IPS-15b (cell line): Measurements from ENCODE around the gene PLPPR1.
"Not testable (repeated sequence)": the region's sequence is repeated elsewhere in the genome, so short reads cannot be mapped to it uniquely, and the experiment has no call there.

Experiments used
- H3K27me3 ChIP-seq: one replicate; pipeline ENCODE4 v1.6.1; 2013; ENCODE audit warnings: low read length; ENCODE audit not compliant: control insufficient read depth, insufficient read depth
- H3K36me3 ChIP-seq: one replicate; pipeline ENCODE4 v1.6.1; 2013; ENCODE audit warnings: low read length; ENCODE audit not compliant: control insufficient read depth, insufficient read depth
- H3K4me1 ChIP-seq: one replicate; pipeline ENCODE4 v1.6.1; 2013; ENCODE audit warnings: mild to moderate bottlenecking, low read length; ENCODE audit not compliant: control insufficient read depth, insufficient read depth
- H3K4me3 ChIP-seq: one replicate; pipeline ENCODE4 v1.5.1; 2013; ENCODE audit warnings: low read depth, low read length
- H3K9ac ChIP-seq: one replicate; pipeline ENCODE4 v1.6.1; 2013; ENCODE audit warnings: low read depth, mild to moderate bottlenecking, low read length
- H3K9me3 ChIP-seq: one replicate; pipeline ENCODE4 v1.6.1; 2013; ENCODE audit warnings: mild to moderate bottlenecking, low read length; ENCODE audit not compliant: control insufficient read depth, insufficient read depth

PLPPR1 gene

GRCh38 chr9:101027236-101027635 is 1.3 kb upstream of the PLPPR1 start:
- Histone ChIP-seq H3K9me3 (no peaks in the 10 kb centered on the region), H3K36me3 (no peaks in the 10 kb centered on the region), H3K4me1 (peaks cover 13% of the 10 kb centered on the region), H3K27me3 (peaks cover 56% of the 10 kb centered on the region), H3K4me3 (no peak overlapping the region), H3K9ac (no peak overlapping the region)

GRCh38 chr9:101027733-101028345 is 688 bp upstream of the PLPPR1 start:
- H3K4me1 ChIP-seq = peaks cover 13% of the 10 kb centered on the region
- peak overlapping the region; percentile 90 for H3K4me3 ChIP-seq
- no peaks in the 10 kb centered on the region for H3K9me3 ChIP-seq
- H3K36me3 ChIP-seq = no peaks in the 10 kb centered on the region
- no peak overlapping the region for H3K9ac ChIP-seq
- peaks cover 60% of the 10 kb centered on the region for H3K27me3 ChIP-seq

GRCh38 chr9:101029315-101030085 is 973 bp downstream of the PLPPR1 start:
- Histone ChIP-seq H3K9ac (no peak overlapping the region), H3K4me3 (peak overlapping the region; percentile 90), H3K27me3 (peaks cover 65% of the 10 kb centered on the region)

GRCh38 chr9:101030086-101030391 is 1.5 kb downstream of the PLPPR1 start:
- H3K27me3 ChIP-seq = peaks cover 65% of the 10 kb centered on the region
- H3K36me3 ChIP-seq = no peaks in the 10 kb centered on the region
- H3K4me1 ChIP-seq = peaks cover 13% of the 10 kb centered on the region
- peak overlapping the region; percentile 90 for H3K4me3 ChIP-seq
- no peak overlapping the region for H3K9ac ChIP-seq
- H3K9me3 ChIP-seq = no peaks in the 10 kb centered on the region

More at GRCh38 chr9:101029315-101030085, 973 bp downstream of the PLPPR1 start:
- no peaks in the 10 kb centered on the region for H3K36me3 ChIP-seq
- H3K9me3 ChIP-seq = no peaks in the 10 kb centered on the region
- H3K4me1 ChIP-seq = peaks cover 13% of the 10 kb centered on the region

GRCh38 chr9:101032426-101032825 is 3.9 kb downstream of the PLPPR1 start:
- peaks cover 49% of the 10 kb centered on the region for H3K27me3 ChIP-seq

GRCh38 chr9:101034222-101034621 is 5.7 kb downstream of the PLPPR1 start:
- Histone ChIP-seq H3K36me3 (no peaks in the 10 kb centered on the region), H3K9me3 (no peaks in the 10 kb centered on the region), H3K4me3 (no peak overlapping the region), H3K9ac (no peak overlapping the region), H3K27me3 (peaks cover 39% of the 10 kb centered on the region), H3K4me1 (peaks cover 7% of the 10 kb centered on the region)

More at GRCh38 chr9:101032426-101032825, 3.9 kb downstream of the PLPPR1 start:
- Histone ChIP-seq H3K9ac (no peak overlapping the region), H3K4me1 (peaks cover 11% of the 10 kb centered on the region), H3K36me3 (no peaks in the 10 kb centered on the region), H3K4me3 (no peak overlapping the region), H3K9me3 (no peaks in the 10 kb centered on the region)

GRCh38 chr9:101035098-101035497 is 6.6 kb downstream of the PLPPR1 start:
- Histone ChIP-seq H3K4me3 (no peak overlapping the region), H3K9me3 (no peaks in the 10 kb centered on the region), H3K36me3 (no peaks in the 10 kb centered on the region), H3K27me3 (peaks cover 30% of the 10 kb centered on the region), H3K4me1 (peaks cover 4% of the 10 kb centered on the region), H3K9ac (no peak overlapping the region)

- Histone ChIP-seq H3K36me3 (no peaks in the 10 kb centered on the region), H3K27me3 (peaks cover 7% of the 10 kb centered on the region), H3K4me3 (no peak overlapping the region), H3K9me3 (no peaks in the 10 kb centered on the region), H3K4me1 (no peaks in the 10 kb centered on the region), H3K9ac (no peak overlapping the region)
These were observed 8.9 kb downstream of the PLPPR1 start for GRCh38 chr9:101037430-101037829.

GRCh38 chr9:101038488-101038887 is 10.0 kb downstream of the PLPPR1 start:
- Histone ChIP-seq H3K9ac (no peak overlapping the region), H3K9me3 (no peaks in the 10 kb centered on the region), H3K27me3 (peaks cover 2% of the 10 kb centered on the region), H3K4me3 (no peak overlapping the region), H3K36me3 (no peaks in the 10 kb centered on the region), H3K4me1 (no peaks in the 10 kb centered on the region)

GRCh38 chr9:101039581-101039980 is 11.1 kb downstream of the PLPPR1 start:
- not testable (repeated sequence) for H3K27me3 ChIP-seq, H3K9me3 ChIP-seq, H3K4me1 ChIP-seq, H3K9ac ChIP-seq, H3K36me3 ChIP-seq, H3K4me3 ChIP-seq

GRCh38 chr9:101047848-101048397 is 19.4 kb downstream of the PLPPR1 start:
- Histone ChIP-seq H3K9ac (no peak overlapping the region), H3K27me3 (no peaks in the 10 kb centered on the region), H3K36me3 (no peaks in the 10 kb centered on the region), H3K4me1 (no peaks in the 10 kb centered on the region), H3K9me3 (peaks cover 3% of the 10 kb centered on the region), H3K4me3 (no peak overlapping the region)

- Histone ChIP-seq H3K4me1 (peaks cover 5% of the 10 kb centered on the region), H3K9me3 (peaks cover 3% of the 10 kb centered on the region), H3K36me3 (no peaks in the 10 kb centered on the region), H3K4me3 (no peak overlapping the region), H3K27me3 (no peaks in the 10 kb centered on the region), H3K9ac (no peak overlapping the region)
These were observed 22.1 kb downstream of the PLPPR1 start for GRCh38 chr9:101050650-101051049.
